ENCODE measurements around the gene H2BK1. TPM values are rescaled to one million over a fixed set of nuclear protein-coding genes. Genes with fewer than 3 reads are reported as not detected.

The H2BK1 gene
- total and polyA plus RNA-seq, 2 of the 13 experiments (the other 11 are each of a cell fraction or from before 2014, with no cell fraction given): not detected

- ChIA-PET POLR2A (interaction anchor here (1.8 kb wide), 1 partner anchor 8 kb away, joined by 5 read pairs; the partner anchor contains the start of gene CHPF2), CTCF (ENCODE audit: low intra/inter-chr PET ratio, low total read pairs) (no interaction called here)
- Histone ChIP-seq H4K20me1 (ENCODE audit: insufficient read depth, low read length) (no peaks in the 10 kb centered on the region), H3K4me3 (replicated peaks in 1 of 3; ENCODE audit: insufficient read depth in 1 of 3, low read depth in 2 of 3, low read length in 3 of 3) (no peak overlapping the region), H3K79me2 (ENCODE audit: insufficient read depth, low read length) (no peaks in the 10 kb centered on the region), H3K9ac (ENCODE audit: insufficient read depth, low read depth, low read length) (no peak overlapping the region), H3K4me1 (ENCODE audit: insufficient read depth, low read length) (peaks cover 47% of the 10 kb centered on the region), H2AFZ (ENCODE audit: low read length) (no peak overlapping the region), H3K4me2 (ENCODE audit: low read depth, low read length) (no peak overlapping the region), H3K9me3 (ENCODE audit: low read length) (no peaks in the 10 kb centered on the region), H3K36me3 (replicated peaks in 1 of 2; ENCODE audit: control insufficient read depth in 1 of 2, insufficient read depth in 2 of 2, low read length in 2 of 2) (peaks cover 2 to 16% of the 10 kb centered on the region in 2 experiments; a peak in 4 of 5 replicates), H3K27ac (ENCODE audit: extremely low read length, insufficient read depth, low read length) (no peak overlapping the region), H3K27me3 (ENCODE audit: control insufficient read depth in 1 of 2, insufficient read depth in 2 of 2, low read length in 2 of 2) (peaks cover 0 to 13% of the 10 kb centered on the region in 2 experiments; a peak in 3 of 5 replicates)
- ATAC-seq: no peak
- no peak for DNase-seq (ENCODE audit: low spot score)
- no TSS peak for BruUV-seq (replicated peaks)
- WGBS (ENCODE audit: low lambda C conversion rate): 99% methylated on average over 6 of the region's 7 CpGs
- in situ Hi-C loops (cut with HindIII; ENCODE audit: extremely low pct_ligation_motif_present, low pct_unique_long_range_greater_than_20kb): no loop called here
- FAIRE-seq: no peak
- intact Hi-C loops (cut with micrococcal nuclease; ENCODE audit: unreplicated experiment): loop anchor here (10.0 kb wide), 1 partner anchor 156 kb away; the partner anchor contains the start of genes AGAP3, FASTK and TMUB1
- no peak for TF ChIP-seq RNF219 (CRISPR knock-in tag; IDR thresholded peaks at IDR 0.05)
- peak; percentile 67; the same call in 1 of the 2 replicates for TF ChIP-seq NFE2 (CRISPR knock-in tag; IDR thresholded peaks at IDR 0.05)
- no peak for TF ChIP-seq ZNF589 (CRISPR knock-in tag; conservative IDR thresholded peaks at IDR 0.05)
- peak; percentile 29 to 35; a peak in 2 of 4 replicates for TF ChIP-seq MAFK (conservative IDR thresholded peaks at IDR 0.05 in 1 of 2, IDR thresholded peaks at IDR 0.05 in 1 of 2; ENCODE audit: low read length in 2 of 2)
- TF ChIP-seq SIN3B (IDR thresholded peaks at IDR 0.05; ENCODE audit: low read length): no peak
- no peak for TF ChIP-seq ZMYM4 (CRISPR knock-in tag; IDR thresholded peaks at IDR 0.05)
- TF ChIP-seq ERF (CRISPR knock-in tag; IDR thresholded peaks at IDR 0.05): no peak
- no peak for TF ChIP-seq ZNF503 (CRISPR knock-in tag; IDR thresholded peaks at IDR 0.05)
- no peak for TF ChIP-seq ARNTL (CRISPR knock-in tag; IDR thresholded peaks at IDR 0.05)
- TF ChIP-seq ZNF264 (CRISPR knock-in tag; IDR thresholded peaks at IDR 0.05): no peak
- TF ChIP-seq ZNF619 (CRISPR knock-in tag; IDR thresholded peaks at IDR 0.05): no peak
- TF ChIP-seq RORA (CRISPR knock-in tag; IDR thresholded peaks at IDR 0.05): no peak
- no peak for TF ChIP-seq ZFP62 (CRISPR knock-in tag; IDR thresholded peaks at IDR 0.05)
- TF ChIP-seq ZNF839 (CRISPR knock-in tag; IDR thresholded peaks at IDR 0.05; ENCODE audit: borderline replicate concordance): no peak
- TF ChIP-seq HNF1B (CRISPR knock-in tag; IDR thresholded peaks at IDR 0.05): no peak
- no peak for TF ChIP-seq ZNF691 (CRISPR knock-in tag; IDR thresholded peaks at IDR 0.05; ENCODE audit: borderline replicate concordance, low read depth)
These were observed 30.9 kb upstream of the H2BK1 start for GRCh38 chr7:151240942-151241754.
